IMR-90 (cell line): Measurements from ENCODE around the gene HMGN4. TPM values are rescaled to one million over a fixed set of nuclear protein-coding genes. Genes with fewer than 3 reads are reported as not detected.

Experiments used
- microRNA-seq, 2 experiments: library from miRNA; stranded (forward) in 1 of 2; unstranded in 1 of 2; fragments of 10-50 nt in 1 of 2; fragments of <30 nt in 1 of 2; gene quantifications in 1 of 2; microRNA quantifications in 1 of 2; one replicate each; pipeline versions ENCODE3 to v1.1.0; 2013 to 2020; ENCODE audit not compliant: insufficient read depth in 1 of 2, insufficient read length in 1 of 2, unreplicated experiment in 1 of 2
- polyA plus RNA-seq, 3 experiments: library from polyadenylated mRNA; depleted of rRNA; stranded (reverse); fragments of >200 nt; gene quantifications; 2 replicates each; pipeline ENCODE4 v1.2.3, GENCODE V29; 2012; ENCODE audit warnings: low replicate concordance in 1 of 3
- small RNA-seq, 5 experiments: library from RNA; depleted of rRNA; stranded (forward); fragments of <200 nt; gene quantifications; one replicate each; pipeline ENCODE3, GENCODE V24; 2012
- total RNA-seq: library from RNA; depleted of rRNA; stranded (reverse); fragments of >200 nt; gene quantifications from 2 replicates; pipeline ENCODE4 v1.2.3, GENCODE V29; 2012; rRNA removed

The HMGN4 gene
- total and polyA plus RNA-seq, 2 of the 4 experiments (the other 2 are of a cell fraction) = 46.4 to 50.2 TPM

Small RNAs within 50 kb of the gene (microRNA-seq; reads per million reads assigned to microRNA genes)
- gene RNU6-502P (ENCODE audit: insufficient read depth, insufficient read length) = not detected

Small RNAs within 50 kb of the gene (small RNA-seq; reads per million reads assigned to genes)
- 0 to 0.08 (median 0) reads per million in 5 experiments for gene RNU6-502P

Other genes starting within 250 kb of the HMGN4 start
- gene BTN3A2, start 173.2 kb upstream of the HMGN4 start, total RNA-seq = 17.2 and 20.4 TPM in 2 replicates
- 14.8 and 15.7 TPM in 2 replicates for gene BTN3A2, start 173.2 kb upstream of the HMGN4 start, polyA plus RNA-seq (2012; rRNA removed)
- gene BTN2A2, start 155.3 kb upstream of the HMGN4 start, total RNA-seq = 10.6 and 12.5 TPM in 2 replicates
- 9.8 and 15.2 TPM in 2 replicates for gene BTN2A2, start 155.3 kb upstream of the HMGN4 start, polyA plus RNA-seq (2012; rRNA removed)
- gene BTN3A1, start 136.1 kb upstream of the HMGN4 start, total RNA-seq = 15.3 and 16.5 TPM in 2 replicates
- gene BTN3A1, start 136.1 kb upstream of the HMGN4 start, polyA plus RNA-seq (2012; rRNA removed) = 9.8 and 14.4 TPM in 2 replicates
- 14.4 and 15.8 TPM in 2 replicates for gene BTN3A3, start 97.9 kb upstream of the HMGN4 start, total RNA-seq
- gene BTN3A3, start 97.9 kb upstream of the HMGN4 start, polyA plus RNA-seq (2012; rRNA removed) = 12.4 and 14.8 TPM in 2 replicates
- gene BTN2A1, start 80.4 kb upstream of the HMGN4 start, total RNA-seq = 11.4 and 13.6 TPM in 2 replicates
- gene BTN2A1, start 80.4 kb upstream of the HMGN4 start, polyA plus RNA-seq (2012; rRNA removed) = 37.9 and 40.2 TPM in 2 replicates
- gene BTN1A1, start 38.1 kb upstream of the HMGN4 start, total RNA-seq = not detected in 2 replicates
- gene BTN1A1, start 38.1 kb upstream of the HMGN4 start, polyA plus RNA-seq (2012; rRNA removed) = not detected in 2 replicates
- gene ABT1, start 58.6 kb downstream of the HMGN4 start, total RNA-seq = 12.2 and 15.4 TPM in 2 replicates
- gene ABT1, start 58.6 kb downstream of the HMGN4 start, polyA plus RNA-seq (2012; rRNA removed) = 15.2 and 16.7 TPM in 2 replicates
- 18.9 and 23.3 TPM in 2 replicates for gene ZNF322, start 121.4 kb downstream of the HMGN4 start, total RNA-seq
- gene ZNF322, start 121.4 kb downstream of the HMGN4 start, polyA plus RNA-seq (2012; rRNA removed) = 3.1 and 5.3 TPM in 2 replicates